Common myeloid progenitor, CD34-positive (primary cell): ENCODE measurements around the gene ALG12.
A peak's percentile ranks its signal among the peaks of the same experiment; 100 is the strongest.
"Not testable (repeated sequence)": the region's sequence is repeated elsewhere in the genome, so short reads cannot be mapped to it uniquely, and the experiment has no call there.

Experiments used
- CTCF ChIA-PET: fragments of 350-600 bp; sonication (Branson Sonifier 250); formaldehyde crosslinking; loops from one replicate; lab custom pipeline; 2021; ENCODE audit warnings: antibody characterized with exemption; lab: Charles Lee
- POLR2A ChIA-PET: fragments of 350-600 bp; sonication (Branson Sonifier 250); formaldehyde crosslinking; loops from one replicate; lab custom pipeline; 2021; ENCODE audit warnings: antibody characterized with exemption; lab: Charles Lee
- DNase-seq, 3 donors: peaks; one replicate each; pipeline versions ENCODE4 v3.0.0 to v3.0.0-alpha.2; 2013
- H3K27ac ChIP-seq, 2 experiments: 1 replicate in 1 of 2; 2 replicates in 1 of 2; pipeline ENCODE4 v1.7.0; 2013; ENCODE audit warnings: inconsistent platforms in 2 of 2, low read length in 2 of 2, mild to moderate bottlenecking in 2 of 2, low read depth in 1 of 2, moderate library complexity in 1 of 2; ENCODE audit not compliant: severe bottlenecking in 2 of 2, insufficient read depth in 1 of 2, poor library complexity in 1 of 2
- H3K27me3 ChIP-seq, 5 experiments: replicated peaks in 2 of 5; 1 replicate in 3 of 5; 2 replicates in 2 of 5; pipeline versions ENCODE4 v1.6.1 to v1.7.0; 2013; ENCODE audit warnings: low read length in 4 of 5, mild to moderate bottlenecking in 2 of 5, moderate library complexity in 2 of 5, inconsistent platforms in 1 of 5; ENCODE audit not compliant: insufficient read depth in 5 of 5, control insufficient read depth in 4 of 5
- H3K36me3 ChIP-seq, 4 experiments: 1 replicate in 2 of 4; 2 replicates in 2 of 4; pipeline versions ENCODE4 v1.6.1 to v1.7.0; 2013; ENCODE audit warnings: low read length in 3 of 4, control low read depth in 1 of 4, mild to moderate bottlenecking in 1 of 4; ENCODE audit not compliant: control insufficient read depth in 4 of 4, insufficient read depth in 4 of 4
- H3K4me1 ChIP-seq, 4 experiments: 1 replicate in 3 of 4; 2 replicates in 1 of 4; pipeline versions ENCODE4 v1.6.1 to v1.7.1; 2013; ENCODE audit warnings: low read length in 3 of 4, mild to moderate bottlenecking in 3 of 4, control low read depth in 1 of 4, inconsistent platforms in 1 of 4, moderate library complexity in 1 of 4; ENCODE audit not compliant: control insufficient read depth in 4 of 4, insufficient read depth in 4 of 4; ENCODE audit errors: control extremely low read depth in 1 of 4
- H3K4me3 ChIP-seq, 7 experiments: 1 replicate in 4 of 7; 2 replicates in 3 of 7; pipeline versions ENCODE4 v1.5.1 to v1.7.0; 2013; ENCODE audit warnings: mild to moderate bottlenecking in 7 of 7, low read length in 6 of 7, moderate library complexity in 6 of 7, inconsistent platforms in 2 of 7, low read depth in 2 of 7, control low read depth in 1 of 7; ENCODE audit not compliant: insufficient read depth in 4 of 7, control insufficient read depth in 1 of 7; ENCODE audit errors: extremely low read depth in 1 of 7
- H3K9me3 ChIP-seq, 5 experiments: 1 replicate in 4 of 5; 2 replicates in 1 of 5; pipeline versions ENCODE4 v1.6.1 to v1.7.1; 2013; ENCODE audit warnings: low read length in 4 of 5, mild to moderate bottlenecking in 2 of 5, inconsistent platforms in 1 of 5, low read depth in 1 of 5, moderate library complexity in 1 of 5; ENCODE audit not compliant: control insufficient read depth in 4 of 5, insufficient read depth in 2 of 5; ENCODE audit errors: control extremely low read depth in 1 of 5
- WGBS: methylation state at CpG from one replicate; pipeline ENCODE4 v1.1.5; 2013; ENCODE audit not compliant: insufficient coverage; 5-methylcytosine and 5-hydroxymethylcytosine counted together

ALG12 gene

GRCh38 chr22:49852898-49853894 lies 65.0 kb downstream of the ALG12 start, which contains the start of gene ZBED4:
Gene ZBED4, plus strand, starts transcription at chr22:49853844. Its CDS starts 29,819 bp downstream, at chr22:49883663.
- 0% methylated on average over 84 of the region's 127 CpGs for WGBS
- Histone ChIP-seq H3K36me3 (peaks cover 0 to 11% (median 6%) of the 10 kb centered on the region in 4 experiments), H3K27me3 (no peaks in the 10 kb centered on the region), H3K4me3 (peak within 1 kb of the TSS; percentile 46 to 99 (median 89)), H3K9me3 (no peaks in the 10 kb centered on the region), H3K27ac (peak within 1 kb of the TSS; percentile 93 to 95), H3K4me1 (peaks cover 5 to 70% (median 65%) of the 10 kb centered on the region in 4 experiments)
- CTCF ChIA-PET: no interaction called here
- POLR2A ChIA-PET: interaction anchor here (1.0 to 2.4 kb wide), 3 partner anchors 14 to 65 kb away, joined by 3 to 17 read pairs (median 4); partner anchors contain the start of genes ALG12 and CRELD2
- DNase-seq: peak; percentile 96 to 98 (median 98)

GRCh38 chr22:49852568-49852897 lies 65.7 kb downstream of the ALG12 start:
- peaks cover 0 to 11% (median 6%) of the 10 kb centered on the region in 4 experiments for H3K36me3 ChIP-seq
- POLR2A ChIA-PET: interaction anchor here (0.6 to 1.1 kb wide), 3 partner anchors 14 to 26 kb away, joined by 3 to 4 read pairs (median 3); no protein-coding TSS in a partner anchor
- 90% methylated on average over 5 of the region's 13 CpGs for WGBS
- H3K4me1 ChIP-seq: peaks cover 5 to 75% (median 70%) of the 10 kb centered on the region in 4 experiments
- H3K9me3 ChIP-seq, H3K27me3 ChIP-seq, DNase-seq, CTCF ChIA-PET: not testable (repeated sequence)
- H3K27ac ChIP-seq: peak overlapping the region; percentile 93 to 95
- peak overlapping the region in 6 of 7 experiments; percentile 21 to 73 (median 70) for H3K4me3 ChIP-seq

- Histone ChIP-seq H3K27me3 (no peaks in the 10 kb centered on the region), H3K4me3 (peak overlapping the region in 1 of 7 experiments; percentile 5), H3K36me3 (peaks cover 0 to 2% (median under 1%) of the 10 kb centered on the region in 4 experiments), H3K4me1 (peaks cover 5 to 68% (median 66%) of the 10 kb centered on the region in 4 experiments), H3K9me3 (no peaks in the 10 kb centered on the region), H3K27ac (no peak overlapping the region)
- 81% methylated on average over 5 of the region's 10 CpGs for WGBS
- CTCF ChIA-PET: no interaction called here
- DNase-seq: peak in 1 of 3 donors; percentile 26
- POLR2A ChIA-PET: interaction anchor here (0.6 kb wide), 1 partner anchor 41 kb away, joined by 3 read pairs; no protein-coding TSS in a partner anchor
Observed at GRCh38 chr22:49850959-49851802, 67.1 kb downstream of the ALG12 start.
